ENCODE results near the gene PTCRA.

Gene PTCRA

GRCh38 chr6:42959917-42960242, 44.0 kb downstream of the PTCRA start:
- Histone ChIP-seq H3K9me3 (ENCODE audit: control insufficient read depth, insufficient read depth, low read length) (no peaks in the 10 kb centered on the region), H3K4me3 (ENCODE audit: low read depth, low read length) (peak overlapping the region; percentile 88), H3K9ac (ENCODE audit: low read depth, low read length) (peak overlapping the region; percentile 79), H3K27me3 (ENCODE audit: control insufficient read depth, insufficient read depth, low read length) (peaks cover 17% of the 10 kb centered on the region), H3K36me3 (ENCODE audit: control insufficient read depth, insufficient read depth, low read length) (peaks cover 6% of the 10 kb centered on the region), H3K4me1 (ENCODE audit: control insufficient read depth, insufficient read depth, low read length) (peaks cover 2% of the 10 kb centered on the region)

GRCh38 chr6:42960243-42961019, 44.6 kb downstream of the PTCRA start, which contains the start of gene GNMT:
Gene GNMT, plus strand, starts transcription at chr6:42960754. Its CDS starts 14 bp downstream, at chr6:42960768.
- Histone ChIP-seq H3K9ac (ENCODE audit: low read depth, low read length) (peak within 1 kb of the TSS; percentile 79), H3K4me1 (ENCODE audit: control insufficient read depth, insufficient read depth, low read length) (peaks cover 2% of the 10 kb centered on the region), H3K4me3 (ENCODE audit: low read depth, low read length) (peak within 1 kb of the TSS; percentile 88), H3K9me3 (ENCODE audit: control insufficient read depth, insufficient read depth, low read length) (no peaks in the 10 kb centered on the region), H3K36me3 (ENCODE audit: control insufficient read depth, insufficient read depth, low read length) (peaks cover 6% of the 10 kb centered on the region), H3K27me3 (ENCODE audit: control insufficient read depth, insufficient read depth, low read length) (peaks cover 17% of the 10 kb centered on the region)

- H3K27me3 ChIP-seq (ENCODE audit: control insufficient read depth, insufficient read depth, low read length), result peaks cover 17% of the 10 kb centered on the region
- H3K9ac ChIP-seq (ENCODE audit: low read depth, low read length), result no peak overlapping the region
- H3K4me3 ChIP-seq (ENCODE audit: low read depth, low read length), result peak overlapping the region; percentile 88
- peaks cover 2% of the 10 kb centered on the region for H3K4me1 ChIP-seq (ENCODE audit: control insufficient read depth, insufficient read depth, low read length)
- H3K36me3 ChIP-seq (ENCODE audit: control insufficient read depth, insufficient read depth, low read length), result peaks cover 6% of the 10 kb centered on the region
- no peaks in the 10 kb centered on the region for H3K9me3 ChIP-seq (ENCODE audit: control insufficient read depth, insufficient read depth, low read length)
Measured at GRCh38 chr6:42961020-42961470, 45.2 kb downstream of the PTCRA start.

GRCh38 chr6:42962096-42962495, 46.2 kb downstream of the PTCRA start:
- H3K36me3 ChIP-seq (ENCODE audit: control insufficient read depth, insufficient read depth, low read length), result peaks cover 6% of the 10 kb centered on the region
- peaks cover 2% of the 10 kb centered on the region for H3K4me1 ChIP-seq (ENCODE audit: control insufficient read depth, insufficient read depth, low read length)
- no peak overlapping the region for H3K9ac ChIP-seq (ENCODE audit: low read depth, low read length)
- H3K9me3 ChIP-seq (ENCODE audit: control insufficient read depth, insufficient read depth, low read length), result no peaks in the 10 kb centered on the region
- H3K4me3 ChIP-seq (ENCODE audit: low read depth, low read length), result no peak overlapping the region
- H3K27me3 ChIP-seq (ENCODE audit: control insufficient read depth, insufficient read depth, low read length), result peaks cover 17% of the 10 kb centered on the region

- peaks cover 6% of the 10 kb centered on the region for H3K36me3 ChIP-seq (ENCODE audit: control insufficient read depth, insufficient read depth, low read length)
- H3K27me3 ChIP-seq (ENCODE audit: control insufficient read depth, insufficient read depth, low read length), result peaks cover 17% of the 10 kb centered on the region
- H3K9ac ChIP-seq (ENCODE audit: low read depth, low read length), result no peak overlapping the region
- no peak overlapping the region for H3K4me3 ChIP-seq (ENCODE audit: low read depth, low read length)
- no peaks in the 10 kb centered on the region for H3K9me3 ChIP-seq (ENCODE audit: control insufficient read depth, insufficient read depth, low read length)
- H3K4me1 ChIP-seq (ENCODE audit: control insufficient read depth, insufficient read depth, low read length), result no peaks in the 10 kb centered on the region
Measured at GRCh38 chr6:42962502-42963178, 46.8 kb downstream of the PTCRA start.

GRCh38 chr6:42963179-42963854, 47.5 kb downstream of the PTCRA start:
- peaks cover 6% of the 10 kb centered on the region for H3K36me3 ChIP-seq (ENCODE audit: control insufficient read depth, insufficient read depth, low read length)
- H3K4me1 ChIP-seq (ENCODE audit: control insufficient read depth, insufficient read depth, low read length), result no peaks in the 10 kb centered on the region
- peaks cover 17% of the 10 kb centered on the region for H3K27me3 ChIP-seq (ENCODE audit: control insufficient read depth, insufficient read depth, low read length)
- H3K4me3 ChIP-seq (ENCODE audit: low read depth, low read length), result no peak overlapping the region
- H3K9ac ChIP-seq (ENCODE audit: low read depth, low read length), result no peak overlapping the region
- H3K9me3 ChIP-seq (ENCODE audit: control insufficient read depth, insufficient read depth, low read length), result no peaks in the 10 kb centered on the region

- Histone ChIP-seq H3K36me3 (ENCODE audit: control insufficient read depth, insufficient read depth, low read length) (peaks cover 9% of the 10 kb centered on the region), H3K27me3 (ENCODE audit: control insufficient read depth, insufficient read depth, low read length) (peaks cover 17% of the 10 kb centered on the region), H3K4me1 (ENCODE audit: control insufficient read depth, insufficient read depth, low read length) (no peaks in the 10 kb centered on the region)
Measured at GRCh38 chr6:42963855-42964605, 48.2 kb downstream of the PTCRA start.

GRCh38 chr6:42966571-42966970, 50.7 kb downstream of the PTCRA start:
- Histone ChIP-seq H3K9me3 (ENCODE audit: control insufficient read depth, insufficient read depth, low read length) (no peaks in the 10 kb centered on the region), H3K36me3 (ENCODE audit: control insufficient read depth, insufficient read depth, low read length) (peaks cover 6% of the 10 kb centered on the region), H3K9ac (ENCODE audit: low read depth, low read length) (no peak overlapping the region), H3K27me3 (ENCODE audit: control insufficient read depth, insufficient read depth, low read length) (peaks cover 4% of the 10 kb centered on the region), H3K4me1 (ENCODE audit: control insufficient read depth, insufficient read depth, low read length) (peaks cover 3% of the 10 kb centered on the region), H3K4me3 (ENCODE audit: low read depth, low read length) (no peak overlapping the region)

More at GRCh38 chr6:42963855-42964605, 48.2 kb downstream of the PTCRA start:
- H3K4me3 ChIP-seq (ENCODE audit: low read depth, low read length), result no peak overlapping the region
- H3K9me3 ChIP-seq (ENCODE audit: control insufficient read depth, insufficient read depth, low read length), result no peaks in the 10 kb centered on the region
- no peak overlapping the region for H3K9ac ChIP-seq (ENCODE audit: low read depth, low read length)

- Histone ChIP-seq H3K4me1 (ENCODE audit: control insufficient read depth, insufficient read depth, low read length) (peaks cover 3% of the 10 kb centered on the region), H3K9ac (ENCODE audit: low read depth, low read length) (no peak overlapping the region), H3K36me3 (ENCODE audit: control insufficient read depth, insufficient read depth, low read length) (peaks cover 6% of the 10 kb centered on the region), H3K4me3 (ENCODE audit: low read depth, low read length) (no peak overlapping the region), H3K27me3 (ENCODE audit: control insufficient read depth, insufficient read depth, low read length) (no peaks in the 10 kb centered on the region), H3K9me3 (ENCODE audit: control insufficient read depth, insufficient read depth, low read length) (no peaks in the 10 kb centered on the region)
Measured at GRCh38 chr6:42967228-42967627, 51.4 kb downstream of the PTCRA start.

GRCh38 chr6:42968126-42968701, 52.4 kb downstream of the PTCRA start:
- Histone ChIP-seq H3K4me1 (ENCODE audit: control insufficient read depth, insufficient read depth, low read length) (peaks cover 3% of the 10 kb centered on the region), H3K27me3 (ENCODE audit: control insufficient read depth, insufficient read depth, low read length) (no peaks in the 10 kb centered on the region), H3K4me3 (ENCODE audit: low read depth, low read length) (no peak overlapping the region), H3K36me3 (ENCODE audit: control insufficient read depth, insufficient read depth, low read length) (peaks cover 6% of the 10 kb centered on the region), H3K9ac (ENCODE audit: low read depth, low read length) (no peak overlapping the region), H3K9me3 (ENCODE audit: control insufficient read depth, insufficient read depth, low read length) (no peaks in the 10 kb centered on the region)

- H3K36me3 ChIP-seq (ENCODE audit: control insufficient read depth, insufficient read depth, low read length), result peaks cover 6% of the 10 kb centered on the region
- H3K9ac ChIP-seq (ENCODE audit: low read depth, low read length), result no peak overlapping the region
- peaks cover 3% of the 10 kb centered on the region for H3K4me1 ChIP-seq (ENCODE audit: control insufficient read depth, insufficient read depth, low read length)
- no peak overlapping the region for H3K4me3 ChIP-seq (ENCODE audit: low read depth, low read length)
- H3K27me3 ChIP-seq (ENCODE audit: control insufficient read depth, insufficient read depth, low read length), result no peaks in the 10 kb centered on the region
- no peaks in the 10 kb centered on the region for H3K9me3 ChIP-seq (ENCODE audit: control insufficient read depth, insufficient read depth, low read length)
Measured at GRCh38 chr6:42968783-42969182, 52.9 kb downstream of the PTCRA start.
